Uterus (tissue), 2 donors: ENCODE data around the gene RCE1.

Source experiments
- POLR2A ChIP-seq, 2 donors: fragments of 450-650 bp; IDR thresholded peaks; one replicate each; pipeline ENCODE4 v1.6.1; 2016; ENCODE audit warnings: antibody characterized with exemption in 2 of 2, mild to moderate bottlenecking in 1 of 2, moderate library complexity in 1 of 2
- TF ChIP-seq, protein P1 (sequence below), 4 experiments: fragments of 200-600 bp in 2 of 4; fragments of 450-650 bp in 2 of 4; sonication (generic) in 2 of 4; IDR thresholded peaks; one replicate each; pipeline ENCODE4 v1.5.1; 2016 to 2019; ENCODE audit warnings: antibody characterized with exemption in 4 of 4, mild to moderate bottlenecking in 2 of 4, moderate library complexity in 1 of 4

DNA sequence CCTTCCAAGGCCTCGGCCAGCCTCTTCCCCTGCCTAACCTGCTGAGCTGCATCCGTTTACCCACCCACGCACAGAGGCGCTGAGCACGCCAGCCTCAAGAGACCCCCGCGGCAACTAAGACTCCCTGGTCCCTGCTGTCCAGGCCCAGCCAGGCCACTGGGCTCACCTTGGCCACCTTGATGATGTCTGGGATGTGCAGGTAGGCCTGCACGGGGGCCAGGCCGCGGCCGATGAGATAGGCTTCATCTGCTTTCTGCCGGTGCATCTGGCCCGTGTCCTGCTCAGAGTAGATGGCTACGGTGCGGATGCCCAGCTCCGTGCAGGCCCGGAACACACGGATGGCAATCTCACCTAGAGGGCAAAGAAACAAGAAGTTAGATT, 28.3 kb downstream of the RCE1 start:
- TF ChIP-seq POLR2A (IDR thresholded peaks at IDR 0.05) = no peak
- TF ChIP-seq, protein P1, sequence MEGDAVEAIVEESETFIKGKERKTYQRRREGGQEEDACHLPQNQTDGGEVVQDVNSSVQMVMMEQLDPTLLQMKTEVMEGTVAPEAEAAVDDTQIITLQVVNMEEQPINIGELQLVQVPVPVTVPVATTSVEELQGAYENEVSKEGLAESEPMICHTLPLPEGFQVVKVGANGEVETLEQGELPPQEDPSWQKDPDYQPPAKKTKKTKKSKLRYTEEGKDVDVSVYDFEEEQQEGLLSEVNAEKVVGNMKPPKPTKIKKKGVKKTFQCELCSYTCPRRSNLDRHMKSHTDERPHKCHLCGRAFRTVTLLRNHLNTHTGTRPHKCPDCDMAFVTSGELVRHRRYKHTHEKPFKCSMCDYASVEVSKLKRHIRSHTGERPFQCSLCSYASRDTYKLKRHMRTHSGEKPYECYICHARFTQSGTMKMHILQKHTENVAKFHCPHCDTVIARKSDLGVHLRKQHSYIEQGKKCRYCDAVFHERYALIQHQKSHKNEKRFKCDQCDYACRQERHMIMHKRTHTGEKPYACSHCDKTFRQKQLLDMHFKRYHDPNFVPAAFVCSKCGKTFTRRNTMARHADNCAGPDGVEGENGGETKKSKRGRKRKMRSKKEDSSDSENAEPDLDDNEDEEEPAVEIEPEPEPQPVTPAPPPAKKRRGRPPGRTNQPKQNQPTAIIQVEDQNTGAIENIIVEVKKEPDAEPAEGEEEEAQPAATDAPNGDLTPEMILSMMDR (IDR thresholded peaks at IDR 0.05) = no peak
